Endothelial cell of umbilical vein (primary cell): ENCODE data around the gene GRK1.

ENCODE experiments used
- EZH2 ChIP-seq: IDR thresholded peaks from 2 replicates; pipeline ENCODE4 v1.6.1; 2012; ENCODE audit warnings: borderline replicate concordance, low read depth, mild to moderate bottlenecking, moderate library complexity, low read length, inconsistent platforms; ENCODE audit not compliant: severe bottlenecking
- MYC ChIP-seq: IDR thresholded peaks from one replicate; pipeline ENCODE4 v1.6.1; 2011; ENCODE audit warnings: mild to moderate bottlenecking, low read depth, low read length
- POLR2A ChIP-seq: IDR thresholded peaks from 2 replicates; pipeline ENCODE4 v1.6.1; 2012; ENCODE audit warnings: low read depth, mild to moderate bottlenecking, control low read depth, low read length
- POLR2AphosphoS5 ChIP-seq: IDR thresholded peaks from 2 replicates; pipeline ENCODE4 v1.6.1; 2012; ENCODE audit warnings: low read depth, mild to moderate bottlenecking, control low read depth, low read length, moderate library complexity; ENCODE audit not compliant: insufficient read depth
- TF ChIP-seq, protein P1 (sequence below), 2 donors: IDR thresholded peaks; 1 replicate in 1 of 2; 2 replicates in 1 of 2; pipeline ENCODE4 v1.5.1; 2011; ENCODE audit warnings: low read length in 2 of 2, mild to moderate bottlenecking in 2 of 2, moderate library complexity in 2 of 2, control low read depth in 1 of 2, inconsistent platforms in 1 of 2, low read depth in 1 of 2; ENCODE audit not compliant: insufficient read depth in 1 of 2; ENCODE audit errors: extremely low read depth in 1 of 2

DNA sequence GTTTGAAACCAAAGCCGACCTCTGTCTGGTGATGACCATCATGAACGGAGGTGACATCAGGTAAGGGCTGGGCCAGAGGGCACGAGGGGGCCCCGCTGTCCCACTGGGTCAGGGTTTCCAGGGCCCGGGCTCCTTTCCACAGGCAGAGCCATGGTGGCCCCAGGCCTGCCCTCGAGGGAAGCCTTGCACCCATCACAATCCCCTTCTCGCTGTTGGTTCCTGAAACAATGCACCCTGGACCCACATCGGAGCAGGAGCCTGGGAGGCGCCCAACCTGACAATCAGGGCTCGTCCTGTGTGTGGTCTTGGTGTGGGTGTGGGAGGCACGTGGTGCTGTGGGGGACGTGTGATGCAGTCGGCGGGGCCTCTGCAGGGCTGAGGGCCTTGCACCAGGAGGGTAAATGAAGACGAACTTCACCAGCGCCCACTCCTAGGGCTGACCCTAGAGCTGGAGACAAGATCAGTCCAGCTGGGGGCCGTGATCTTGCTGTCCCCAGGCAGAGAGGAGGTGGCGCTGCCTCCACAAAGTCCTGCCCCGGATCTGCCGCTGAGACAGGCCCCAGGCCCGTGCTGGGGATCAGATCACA, 2.8 kb downstream of the GRK1 start:
- TF ChIP-seq MYC: no peak
- no peak for TF ChIP-seq POLR2AphosphoS5
- TF ChIP-seq, protein P1, sequence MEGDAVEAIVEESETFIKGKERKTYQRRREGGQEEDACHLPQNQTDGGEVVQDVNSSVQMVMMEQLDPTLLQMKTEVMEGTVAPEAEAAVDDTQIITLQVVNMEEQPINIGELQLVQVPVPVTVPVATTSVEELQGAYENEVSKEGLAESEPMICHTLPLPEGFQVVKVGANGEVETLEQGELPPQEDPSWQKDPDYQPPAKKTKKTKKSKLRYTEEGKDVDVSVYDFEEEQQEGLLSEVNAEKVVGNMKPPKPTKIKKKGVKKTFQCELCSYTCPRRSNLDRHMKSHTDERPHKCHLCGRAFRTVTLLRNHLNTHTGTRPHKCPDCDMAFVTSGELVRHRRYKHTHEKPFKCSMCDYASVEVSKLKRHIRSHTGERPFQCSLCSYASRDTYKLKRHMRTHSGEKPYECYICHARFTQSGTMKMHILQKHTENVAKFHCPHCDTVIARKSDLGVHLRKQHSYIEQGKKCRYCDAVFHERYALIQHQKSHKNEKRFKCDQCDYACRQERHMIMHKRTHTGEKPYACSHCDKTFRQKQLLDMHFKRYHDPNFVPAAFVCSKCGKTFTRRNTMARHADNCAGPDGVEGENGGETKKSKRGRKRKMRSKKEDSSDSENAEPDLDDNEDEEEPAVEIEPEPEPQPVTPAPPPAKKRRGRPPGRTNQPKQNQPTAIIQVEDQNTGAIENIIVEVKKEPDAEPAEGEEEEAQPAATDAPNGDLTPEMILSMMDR (IDR thresholded peaks at IDR 0.05; ENCODE audit: extremely low read depth in 1 of 2, insufficient read depth in 1 of 2, low read depth in 1 of 2, low read length in 2 of 2): no peak
- TF ChIP-seq EZH2: no peak
- TF ChIP-seq POLR2A: no peak
